Renal cortex interstitium (tissue), 11 donors: ENCODE results near the gene STARD10. TPM values are rescaled to one million over a fixed set of nuclear protein-coding genes. Genes with fewer than 3 reads are reported as not detected.

ENCODE experiments used
- DNase-seq, 11 donors: peaks; one replicate each; pipeline ENCODE4 v3.0.0-alpha.2; 2013; ENCODE audit warnings: low read depth in 9 of 11, low spot score in 4 of 11; ENCODE audit errors: extremely low read depth in 1 of 11
- polyA plus RNA-seq, 3 donors: library from polyadenylated mRNA; unstranded; fragments of 120-200 nt; gene quantifications; one replicate each; pipeline ENCODE4 v1.2.1, GENCODE V29; 2013; ENCODE audit not compliant: insufficient read length in 3 of 3

Gene STARD10
- polyA plus RNA-seq, 3 donors: 60.0 to 85.1 (median 80.7) TPM

DNA sequence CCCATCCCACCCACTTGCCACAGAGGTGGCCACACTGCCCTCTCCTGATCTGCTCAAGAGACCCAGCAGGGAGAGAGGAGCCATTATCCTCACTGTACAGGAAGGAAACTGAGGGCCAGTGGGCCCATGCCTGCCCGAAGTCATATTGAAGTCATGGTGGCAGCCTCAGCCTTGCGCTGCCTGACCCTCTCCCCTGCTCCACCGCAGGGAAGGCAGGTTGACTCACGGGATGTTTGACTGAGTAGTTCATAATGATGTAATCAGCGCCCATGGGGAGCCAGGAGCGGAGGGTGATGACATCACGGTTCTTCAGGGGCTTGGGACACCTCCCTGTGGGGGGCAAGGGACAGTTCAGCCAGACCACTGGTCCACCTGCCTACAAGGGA lies 35.5 kb downstream of the STARD10 start:
- DNase-seq: no peak

DNA sequence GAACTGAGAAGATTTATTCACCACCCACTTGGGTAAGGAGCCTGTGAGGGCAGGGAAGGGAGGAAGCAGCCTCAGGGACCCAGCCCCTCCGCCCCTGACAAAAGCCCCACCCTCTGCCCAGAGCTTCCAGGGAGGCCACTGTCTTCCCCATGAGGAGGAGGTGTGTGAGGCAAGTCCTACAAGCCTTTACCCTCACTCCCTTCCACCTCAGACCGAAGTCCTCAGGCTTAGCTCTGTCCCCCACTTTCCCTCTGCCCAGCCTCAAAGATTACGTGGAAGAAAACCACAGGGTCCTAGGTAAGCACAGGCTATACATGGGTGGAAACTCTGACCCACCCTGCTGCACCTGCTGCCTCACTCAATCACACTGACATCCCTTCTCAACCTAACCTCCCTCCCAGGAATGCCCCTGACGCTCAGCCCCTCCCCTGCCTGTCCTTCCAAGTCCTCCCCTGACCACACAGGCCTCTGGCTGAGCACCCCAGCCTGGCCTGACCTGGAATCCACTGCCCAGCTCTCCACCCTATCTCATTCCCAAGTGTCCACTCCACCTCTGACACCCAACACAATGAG lies 38.0 kb downstream of the STARD10 start:
- DNase-seq: no peak

DNA sequence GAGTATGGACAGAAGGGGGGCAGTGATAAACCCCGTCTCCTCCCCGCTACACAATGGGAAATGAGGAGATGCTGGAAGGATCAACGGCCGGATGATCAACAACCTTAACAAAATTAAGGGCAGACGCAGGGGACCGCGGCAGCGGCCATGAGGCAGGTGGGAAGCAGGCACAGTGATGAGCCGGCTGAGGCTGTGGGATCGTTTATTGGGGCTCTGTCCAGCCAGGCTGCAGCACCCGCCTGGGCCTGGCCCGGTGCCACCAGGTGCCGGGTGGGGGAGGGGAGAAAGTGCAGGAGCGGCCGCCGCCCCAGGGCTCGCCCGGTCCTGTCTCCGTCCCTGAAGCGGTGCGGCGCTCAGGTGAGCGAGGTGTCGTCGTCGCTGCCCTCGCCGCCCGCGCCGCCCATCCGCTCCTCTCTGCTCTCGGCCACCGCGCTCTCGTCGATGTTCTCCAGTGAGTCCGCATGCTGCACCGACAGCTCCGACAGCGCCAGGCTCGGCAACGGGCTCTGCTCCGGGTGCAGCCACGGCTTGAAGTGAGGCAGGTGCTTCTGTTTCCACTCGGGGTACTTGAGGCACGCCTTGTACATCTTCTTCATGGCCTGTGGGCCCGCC lies 39.2 kb downstream of the STARD10 start:
- no peak for DNase-seq

DNA sequence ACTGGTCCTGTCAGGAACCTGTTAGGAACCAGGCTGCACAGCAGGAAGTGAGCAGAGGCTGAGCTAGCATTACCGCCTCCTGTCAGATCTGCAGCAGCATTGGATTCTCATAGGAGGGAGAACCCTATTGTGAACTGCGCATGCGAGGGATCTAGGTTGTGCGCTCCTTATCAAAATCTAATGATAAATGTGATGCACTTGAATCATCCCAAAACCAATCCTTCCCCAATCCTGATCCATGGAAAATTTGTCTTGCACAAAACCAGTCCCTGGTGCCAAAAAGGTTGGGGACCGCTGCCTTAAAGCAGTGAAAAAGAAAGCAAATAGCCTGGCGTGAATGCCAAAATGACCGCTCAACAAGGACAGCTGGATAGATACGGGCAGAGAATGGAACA lies 39.7 kb downstream of the STARD10 start:
- DNase-seq: no peak

DNA sequence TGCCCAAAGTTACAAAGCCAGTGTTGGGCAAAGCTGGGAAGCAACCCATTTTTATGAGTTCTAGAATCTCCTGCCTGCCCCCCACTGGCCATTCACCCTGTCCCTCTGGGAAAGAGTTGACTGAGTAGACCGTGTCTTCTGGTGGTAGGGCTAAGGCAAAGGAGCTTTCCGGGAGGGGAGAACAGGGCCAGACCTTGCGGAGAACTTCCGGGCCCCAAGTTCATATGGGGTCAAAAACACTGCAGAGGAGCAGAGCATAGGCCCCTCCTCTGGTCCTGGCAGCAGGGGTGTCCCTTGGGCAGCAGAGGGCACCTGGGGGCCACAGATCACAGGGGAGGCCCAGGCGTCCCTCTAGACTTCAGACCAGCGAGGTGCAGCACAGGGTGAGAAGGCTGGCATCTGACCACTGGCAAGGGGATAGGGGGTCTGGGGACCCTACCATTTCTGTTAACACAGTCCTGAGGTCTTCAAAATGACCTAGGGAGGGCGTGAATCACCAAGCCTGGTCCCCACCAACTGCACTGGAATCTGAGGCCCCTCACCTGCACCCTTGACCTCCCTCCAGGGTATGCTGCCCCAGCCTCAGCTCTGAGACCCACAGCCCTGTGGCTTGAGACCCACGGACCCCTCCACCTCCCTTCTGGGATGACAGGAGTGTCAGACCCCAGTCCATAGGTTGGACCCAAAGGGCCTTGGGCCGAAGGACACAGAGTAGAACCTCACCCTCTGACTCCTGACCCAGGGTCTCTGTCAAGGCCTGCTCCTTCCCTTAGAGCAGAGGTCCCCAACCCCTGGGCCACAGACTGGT lies 40.3 kb downstream of the STARD10 start:
- no peak for DNase-seq

DNA sequence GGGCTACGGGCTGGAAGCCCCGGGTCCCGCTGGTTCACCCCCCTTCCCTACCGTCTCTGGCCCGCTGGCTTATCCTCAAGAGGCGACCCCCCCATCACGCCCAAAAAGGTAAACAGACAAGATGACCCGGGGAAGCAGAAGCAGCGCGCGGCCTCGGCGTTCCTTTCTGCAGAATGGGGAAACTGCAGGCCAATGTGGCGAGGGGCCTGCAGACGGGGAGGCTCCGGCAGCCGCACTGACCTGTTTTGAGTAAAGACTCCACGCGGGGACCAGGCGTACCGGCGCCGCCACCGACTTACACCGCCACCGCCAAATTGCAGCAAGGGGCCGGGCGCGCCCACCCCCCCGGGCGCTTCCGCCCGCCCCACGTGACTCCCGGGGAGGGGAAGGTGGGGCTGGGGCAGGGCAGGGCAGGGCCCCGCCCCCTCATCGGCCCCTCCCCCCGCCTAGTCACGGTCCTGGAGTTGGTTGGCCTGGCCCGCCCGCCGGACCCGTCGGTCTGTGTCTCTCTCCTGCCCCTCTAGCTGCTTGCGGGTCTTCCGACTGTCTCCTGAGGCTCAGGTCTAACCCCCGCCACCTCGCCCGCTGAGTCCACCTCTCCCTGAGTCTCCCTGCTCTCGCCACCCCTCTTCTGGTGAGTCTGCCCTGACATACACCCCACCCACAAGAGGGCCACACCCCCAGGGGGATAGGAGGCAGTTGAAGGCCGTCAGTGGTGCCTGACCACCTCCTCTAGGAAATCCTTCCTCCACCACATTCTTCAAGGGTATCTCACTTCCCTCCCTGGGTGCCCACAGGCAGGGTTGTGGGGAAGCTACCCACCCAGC lies 41.5 kb downstream of the STARD10 start, which contains the start of gene ARAP1:
Gene ARAP1 (minus strand): TSS at position 321 of the 827 bp plus-strand sequence. CDS start 25,280 bp downstream, outside the sequence.
- DNase-seq: peak in 10 of 11 donors; percentile 29 to 67 (median 55)

DNA sequence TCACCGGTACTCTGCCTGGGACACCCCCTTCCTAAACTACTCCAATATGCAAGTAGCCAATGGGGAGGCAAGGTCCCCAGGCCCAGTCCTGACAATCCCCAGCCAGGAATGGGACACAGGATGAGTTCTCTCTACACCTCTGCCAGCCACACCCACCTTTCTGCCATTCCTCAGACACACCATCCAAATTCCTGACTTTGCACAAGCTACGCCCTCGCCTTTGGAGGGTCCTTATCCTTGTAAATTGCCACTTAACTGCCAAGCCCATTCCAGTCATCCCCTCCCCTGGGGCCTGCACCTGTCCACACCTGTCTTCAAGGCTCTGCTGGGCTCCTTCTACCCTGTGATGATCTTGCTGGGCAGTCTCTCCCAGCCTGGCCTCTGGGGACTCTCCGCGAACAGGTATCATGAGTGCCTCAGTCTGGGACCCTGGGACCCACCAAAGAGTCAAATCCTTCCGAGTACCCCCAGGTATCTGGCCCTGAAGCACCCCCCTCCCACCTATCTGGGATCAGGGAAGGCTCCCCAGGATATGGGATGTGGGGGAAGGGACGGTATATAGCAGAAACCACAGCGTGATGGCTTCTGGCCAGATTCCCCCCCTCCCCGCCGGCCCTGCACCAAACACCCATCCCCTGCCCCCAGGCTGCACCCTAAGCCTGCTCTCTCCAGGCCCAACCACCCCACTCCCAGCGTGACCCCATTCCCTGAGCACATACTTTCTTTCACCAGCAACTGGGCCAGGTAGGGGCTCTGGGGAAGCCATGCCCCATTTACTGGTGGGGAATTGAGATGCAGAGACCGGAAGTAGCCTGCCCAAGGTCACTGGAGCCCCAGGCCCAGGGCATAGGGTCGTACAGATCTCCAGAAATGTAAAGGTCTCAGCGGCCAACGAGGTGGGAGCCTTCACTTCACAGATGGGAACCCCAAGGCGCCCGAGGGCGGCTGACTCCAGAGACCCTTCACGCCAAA lies 42.4 kb downstream of the STARD10 start:
- no peak for DNase-seq

DNA sequence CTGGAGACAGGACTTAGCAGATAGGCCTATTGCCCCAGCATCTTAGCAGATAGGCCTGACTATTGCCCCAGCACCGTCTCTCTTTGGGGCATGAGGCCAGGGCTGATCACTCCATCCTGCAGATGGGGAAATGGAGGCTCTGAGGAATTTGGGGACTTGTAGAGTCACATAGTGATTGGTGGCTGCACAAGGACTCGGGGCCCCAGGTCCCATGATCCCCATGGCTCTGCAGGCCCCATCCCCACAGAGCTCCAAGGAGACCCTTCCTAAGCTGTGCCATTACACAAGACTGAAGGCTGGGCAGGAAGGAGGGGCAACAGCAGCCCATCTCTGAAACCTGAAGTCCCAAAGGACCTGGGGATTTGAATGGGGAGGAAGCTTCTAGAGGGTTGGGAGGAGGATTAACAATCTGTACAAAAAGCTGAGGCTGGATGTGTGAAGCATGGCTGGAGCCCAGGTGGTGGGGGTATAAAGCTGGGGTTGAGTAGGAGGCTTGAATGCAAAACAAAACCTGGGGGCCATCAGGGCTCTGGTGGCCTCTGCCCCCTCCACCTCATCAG lies 43.2 kb downstream of the STARD10 start:
- no peak for DNase-seq

DNA sequence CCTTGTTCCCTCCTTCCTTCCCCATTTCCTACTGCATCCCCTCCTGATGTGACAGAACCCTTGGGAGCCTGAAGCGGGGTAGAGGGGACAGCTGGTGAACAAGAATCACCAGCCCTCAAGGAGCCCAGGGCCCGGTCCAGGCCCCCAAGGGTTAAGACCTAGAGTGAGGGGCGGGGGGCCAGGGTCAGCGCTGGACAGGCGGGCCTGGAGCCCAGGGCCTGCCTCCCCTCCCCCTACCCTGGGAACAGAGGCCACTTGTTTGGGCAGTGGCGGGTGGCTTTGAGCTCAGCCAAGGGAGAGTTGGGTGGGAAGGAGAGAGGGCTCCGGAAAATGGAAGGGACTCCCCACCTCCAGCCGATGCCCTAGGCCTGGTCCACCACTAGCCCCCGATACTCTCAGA lies 43.8 kb downstream of the STARD10 start:
- DNase-seq: no peak

DNA sequence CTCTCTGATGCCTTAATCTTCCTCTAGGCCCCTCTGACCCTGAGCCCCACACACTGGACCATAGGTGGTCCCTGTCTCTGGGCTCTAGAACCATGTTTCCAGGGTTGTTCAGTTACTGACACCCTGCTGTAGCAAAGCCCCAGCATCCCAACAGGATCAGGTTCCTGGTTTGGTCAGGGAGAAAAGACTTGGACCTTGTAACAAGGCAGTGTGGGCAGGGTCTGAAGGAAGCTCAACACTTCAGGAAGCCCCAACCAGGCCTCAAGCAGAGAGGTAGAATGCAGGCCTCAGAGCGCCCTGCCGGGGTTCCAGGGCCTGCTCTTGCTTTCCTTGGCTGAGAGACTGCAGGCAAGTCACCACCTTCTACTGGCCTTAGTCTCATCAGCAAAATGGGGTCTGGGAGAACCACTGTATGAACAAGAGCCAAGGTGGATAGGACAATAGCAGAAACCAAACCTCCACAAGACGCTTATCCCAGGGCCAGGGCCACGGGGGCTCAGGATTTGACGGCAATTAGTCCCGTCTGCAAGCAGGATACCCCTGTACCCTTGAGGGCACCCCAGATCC lies 46.5 kb downstream of the STARD10 start:
- DNase-seq: no peak

DNA sequence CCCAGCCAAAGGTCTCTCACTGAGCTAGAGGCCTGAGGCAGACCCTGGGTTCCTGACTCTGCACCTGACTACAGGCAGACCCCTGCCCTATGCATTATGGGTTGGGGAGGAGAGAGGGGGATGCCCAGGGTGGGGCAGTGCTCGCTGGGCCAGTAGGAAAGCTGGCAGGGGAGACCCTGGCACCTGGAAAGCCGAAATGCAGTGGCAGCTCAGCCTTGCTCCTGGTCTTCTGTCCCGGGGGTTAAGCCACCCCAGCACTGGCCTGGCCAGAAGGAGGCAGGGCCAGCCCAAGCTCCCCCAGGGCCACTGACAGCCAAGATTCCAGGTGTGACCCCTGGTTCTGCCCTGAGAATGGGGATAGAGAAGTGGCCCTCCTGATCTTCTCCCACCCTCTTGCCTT lies 47.0 kb downstream of the STARD10 start:
- no peak for DNase-seq

DNA sequence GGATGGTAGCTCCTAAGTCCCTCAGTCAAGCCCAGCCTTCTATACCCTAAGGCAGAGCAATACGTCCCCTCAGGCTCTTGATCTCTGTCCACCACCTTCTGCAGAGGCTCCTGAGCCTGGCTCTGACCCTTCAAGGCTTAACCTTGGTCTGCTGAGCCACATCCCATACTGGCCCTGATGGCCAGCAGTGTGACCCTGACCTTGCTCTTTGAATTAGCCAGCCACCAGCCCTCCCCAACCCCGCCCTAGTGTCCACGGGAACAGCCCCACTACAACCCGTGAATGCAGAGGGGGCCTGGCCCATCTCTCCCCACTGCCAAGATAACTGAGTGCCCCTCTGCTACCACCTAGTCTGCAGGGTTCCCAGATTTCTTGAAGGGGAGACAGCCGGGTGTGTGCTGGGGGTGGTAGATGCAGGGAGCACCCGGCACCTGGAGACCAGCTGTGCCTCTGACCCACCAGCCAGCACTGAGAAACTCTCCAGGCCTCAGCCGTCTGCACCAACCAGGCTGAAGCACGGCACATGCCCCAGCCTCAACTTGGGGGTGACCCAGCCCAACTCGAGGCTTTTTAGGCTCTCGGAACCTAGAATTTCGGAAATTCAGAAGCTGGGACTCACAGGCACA lies 47.8 kb downstream of the STARD10 start:
- no peak for DNase-seq

DNA sequence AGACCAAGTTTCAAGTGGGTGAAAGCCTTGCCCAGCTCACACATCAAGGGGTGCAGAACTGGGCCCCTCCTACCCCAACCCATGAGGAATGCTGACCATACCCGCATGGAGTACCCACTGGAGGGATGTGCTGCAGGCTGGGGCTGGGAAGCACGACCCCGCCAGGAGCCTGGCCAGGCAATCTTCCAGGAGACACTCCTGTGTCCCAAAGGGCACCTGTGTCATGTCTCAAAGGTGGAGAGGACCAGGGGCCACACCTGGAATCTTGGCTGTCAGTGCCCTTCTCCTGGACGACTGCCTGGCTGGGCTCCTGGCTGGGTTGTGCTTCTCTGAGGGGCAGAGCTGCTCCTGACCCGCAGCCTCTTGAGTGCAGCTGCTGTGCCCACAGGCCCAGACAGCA lies 48.3 kb downstream of the STARD10 start:
- no peak for DNase-seq

DNA sequence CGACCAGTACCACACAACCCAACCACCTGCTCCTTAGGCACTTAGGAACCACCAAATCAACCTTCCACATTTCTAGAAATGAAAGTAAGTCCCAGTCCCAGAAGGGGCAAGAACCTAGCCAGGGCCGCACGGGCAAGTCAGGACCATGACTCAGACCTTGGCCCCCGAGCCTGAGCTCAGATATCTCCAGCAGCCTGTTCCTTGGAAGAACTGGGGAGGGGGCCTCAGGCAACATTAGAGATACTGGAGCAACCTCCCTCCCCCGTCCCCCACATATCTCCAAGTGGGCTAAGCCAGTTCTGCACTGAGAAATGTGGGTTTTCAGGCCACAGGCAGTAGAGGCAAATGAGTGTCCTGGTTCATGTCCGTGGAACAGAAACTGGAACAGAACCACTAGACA lies 49.4 kb downstream of the STARD10 start:
- DNase-seq: no peak

DNA sequence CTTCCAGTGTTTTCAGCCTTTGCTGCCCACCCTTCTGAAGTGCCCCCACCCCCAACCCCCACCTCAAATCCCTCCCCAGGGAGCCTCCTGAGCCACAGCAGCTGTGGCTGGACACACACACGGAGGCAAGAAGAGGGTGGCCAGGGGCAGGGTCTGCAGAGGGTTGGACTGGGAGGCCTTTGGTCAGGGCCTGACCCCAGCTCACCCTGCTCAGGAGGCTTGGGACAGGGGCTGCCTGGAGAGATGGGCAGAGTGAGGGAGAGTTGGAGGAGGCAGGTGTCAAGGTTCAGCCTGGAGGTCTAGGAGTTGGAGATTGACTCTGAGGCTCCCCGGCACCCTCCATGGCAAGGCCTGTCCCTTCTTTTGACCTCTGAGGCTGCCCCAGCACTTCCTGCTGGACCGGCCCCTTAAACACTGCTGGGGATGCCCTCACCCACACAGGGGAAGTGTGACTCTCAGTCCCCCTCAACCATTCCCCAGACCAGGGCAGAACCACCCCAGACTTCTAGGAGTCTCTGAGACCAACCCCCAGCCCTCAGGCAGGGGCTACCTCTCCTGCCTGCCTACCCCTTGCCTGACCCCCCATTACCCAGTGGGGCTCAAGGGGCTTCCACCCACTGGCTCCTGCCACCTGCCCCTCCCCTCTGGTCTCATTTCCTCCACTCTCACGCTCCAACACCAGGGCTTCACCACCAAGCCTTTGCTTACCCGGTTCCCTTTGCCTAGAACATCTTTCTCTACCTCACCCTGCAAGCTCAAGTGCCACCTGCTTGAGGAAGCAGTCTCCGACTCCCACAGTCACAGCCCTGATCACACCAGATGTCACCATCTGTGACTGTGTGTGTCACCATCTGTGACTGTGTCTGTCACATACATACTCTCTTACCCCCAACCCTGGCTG lies 50.3 kb downstream of the STARD10 start:
- DNase-seq: no peak

DNA sequence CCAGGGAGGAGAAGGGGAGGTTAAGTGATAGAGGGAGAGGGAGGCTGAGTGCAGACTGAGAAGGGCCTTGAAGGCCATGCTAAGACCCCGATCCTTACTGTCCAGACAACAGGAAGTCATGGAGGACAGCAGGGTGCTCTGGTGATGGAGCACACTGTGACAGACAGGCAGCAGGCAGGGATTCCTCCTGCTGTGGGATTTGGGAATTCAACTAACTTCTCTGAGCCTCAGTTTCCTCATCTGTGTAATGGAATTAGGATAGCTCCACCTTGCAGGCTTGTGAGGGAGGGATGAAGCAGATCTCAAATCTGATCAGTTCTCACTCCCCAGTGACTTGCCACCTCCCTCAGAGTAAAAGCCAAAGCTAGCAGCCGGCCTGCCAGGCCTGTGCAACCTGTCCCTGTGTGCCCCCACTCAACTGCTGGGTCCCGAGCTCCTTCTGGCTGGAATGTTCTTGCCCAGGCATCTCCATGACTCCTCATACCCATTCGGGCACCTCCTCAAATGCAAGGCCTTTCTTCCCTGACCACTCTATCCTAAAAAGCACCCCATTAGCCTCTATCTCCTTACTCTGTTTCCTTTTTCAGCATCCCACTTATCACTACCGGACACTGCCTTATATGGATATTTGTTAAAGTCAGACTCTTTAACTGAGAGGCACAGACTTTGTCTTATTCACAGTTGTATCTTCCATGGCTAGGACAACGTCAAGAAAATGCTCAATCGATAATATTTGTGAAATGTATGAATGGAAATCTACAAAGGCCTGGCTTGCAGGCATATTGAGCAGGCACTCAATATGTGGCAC lies 51.1 kb downstream of the STARD10 start:
- no peak for DNase-seq
